ENCODE measurements around the gene DDX41.
"Not testable (repeated sequence)": the region's sequence is repeated elsewhere in the genome, so short reads cannot be mapped to it uniquely, and the experiment has no call there.

DDX41 gene

GRCh38 chr5:177491983-177492746 lies 24.6 kb downstream of the DDX41 start:
- Histone ChIP-seq H3K27ac (ENCODE audit: insufficient read depth, low read depth, low read length, poor library complexity, severe bottlenecking) (peak overlapping the region; percentile 8), H3K27me3 (ENCODE audit: control insufficient read depth, insufficient read depth, low read length, poor library complexity, severe bottlenecking) (no peaks in the 10 kb centered on the region), H3K9me3 (ENCODE audit: control insufficient read depth, low read length) (no peaks in the 10 kb centered on the region), H3K4me3 (ENCODE audit: insufficient read depth, low read depth, low read length) (no peak overlapping the region), H3K36me3 (ENCODE audit: control insufficient read depth, insufficient read depth, low read length) (peaks cover 48% of the 10 kb centered on the region), H3K4me1 (ENCODE audit: control insufficient read depth, insufficient read depth, low read length) (peaks cover 30% of the 10 kb centered on the region)
- WGBS, 2 experiments: 94 to 95% methylated on average over 53 to 54 of the region's 54 CpGs

DNA sequence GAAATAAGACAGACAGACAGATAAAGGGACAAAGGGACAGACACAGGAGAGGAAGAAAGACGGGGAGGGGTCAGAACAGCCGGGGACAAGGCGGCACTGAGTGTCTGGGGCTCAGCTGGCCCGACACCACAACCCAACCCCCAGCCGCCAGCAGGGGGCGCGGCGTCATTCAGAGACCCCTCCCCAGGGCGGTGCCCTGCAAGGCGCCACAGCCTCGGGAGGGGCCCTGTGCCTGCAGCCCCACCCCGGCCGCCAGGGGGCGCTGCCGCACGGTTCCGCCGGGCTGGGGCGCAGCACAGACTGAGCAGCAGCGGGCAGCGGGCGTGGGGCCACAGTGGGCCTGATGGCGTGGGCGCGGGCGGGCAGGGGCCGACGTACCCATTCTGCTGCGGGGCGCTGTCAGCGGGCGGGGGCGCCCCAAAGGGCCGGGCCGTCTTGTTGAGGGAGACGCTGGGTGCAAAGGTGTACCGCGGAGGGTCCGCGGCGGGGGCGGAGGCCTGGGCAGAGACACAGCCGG lies 25.3 kb downstream of the DDX41 start:
- WGBS, 2 experiments: 52 to 54% methylated on average over 43 of the region's 43 CpGs
- no peaks in the 10 kb centered on the region for H3K27me3 ChIP-seq (ENCODE audit: control insufficient read depth, insufficient read depth, low read length, poor library complexity, severe bottlenecking)
- peaks cover 52% of the 10 kb centered on the region for H3K36me3 ChIP-seq (ENCODE audit: control insufficient read depth, insufficient read depth, low read length)
- H3K4me1 ChIP-seq (ENCODE audit: control insufficient read depth, insufficient read depth, low read length): peaks cover 30% of the 10 kb centered on the region
- no peaks in the 10 kb centered on the region for H3K9me3 ChIP-seq (ENCODE audit: control insufficient read depth, low read length)
- H3K4me3 ChIP-seq (ENCODE audit: insufficient read depth, low read depth, low read length): no peak overlapping the region
- no peak overlapping the region for H3K27ac ChIP-seq (ENCODE audit: insufficient read depth, low read depth, low read length, poor library complexity, severe bottlenecking)

GRCh38 chr5:177490992-177491391 lies 25.8 kb downstream of the DDX41 start:
- Histone ChIP-seq H3K27ac (ENCODE audit: insufficient read depth, low read depth, low read length, poor library complexity, severe bottlenecking) (no peak overlapping the region), H3K4me3 (ENCODE audit: insufficient read depth, low read depth, low read length) (no peak overlapping the region), H3K27me3 (ENCODE audit: control insufficient read depth, insufficient read depth, low read length, poor library complexity, severe bottlenecking) (no peaks in the 10 kb centered on the region), H3K36me3 (ENCODE audit: control insufficient read depth, insufficient read depth, low read length) (peaks cover 54% of the 10 kb centered on the region), H3K9me3 (ENCODE audit: control insufficient read depth, low read length) (no peaks in the 10 kb centered on the region), H3K4me1 (ENCODE audit: control insufficient read depth, insufficient read depth, low read length) (peaks cover 30% of the 10 kb centered on the region)
- 94% methylated on average over 16 of the region's 16 CpGs for WGBS, 2 experiments

DNA sequence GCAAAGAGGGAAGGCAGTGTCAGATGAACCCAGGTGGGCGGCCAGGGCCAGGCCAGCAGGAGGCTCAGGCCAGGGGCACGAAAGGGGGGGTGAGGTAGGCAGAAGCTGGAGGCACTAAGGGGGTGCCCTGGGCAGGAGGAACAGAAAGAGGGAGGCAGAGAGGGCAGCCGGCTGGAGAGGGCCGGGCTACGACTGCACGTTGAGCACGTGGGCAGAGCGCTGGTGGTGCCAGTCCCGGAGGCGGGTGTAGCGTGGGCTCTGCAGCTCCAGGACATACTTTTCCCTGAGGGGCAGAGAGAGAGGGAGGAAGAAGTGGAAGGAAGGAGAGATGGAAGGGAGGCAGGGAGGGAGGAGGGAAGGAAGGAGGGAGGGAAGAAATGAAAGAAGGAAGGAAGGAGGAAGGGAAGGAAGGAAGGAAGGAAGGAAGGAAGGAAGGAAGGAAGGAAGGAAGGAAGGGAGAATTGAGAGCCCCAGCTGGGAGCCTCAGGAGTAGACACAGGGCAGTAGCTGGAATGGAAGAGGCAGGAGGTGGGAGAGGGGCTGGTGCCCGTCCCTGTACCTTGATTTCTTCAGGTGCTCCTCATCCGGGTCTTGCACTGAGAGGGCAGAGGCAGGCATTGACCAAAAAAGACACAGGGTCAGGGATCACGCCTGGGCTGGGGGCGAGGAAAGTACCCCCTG lies 26.3 kb downstream of the DDX41 start:
- 96 to 97% methylated on average over 15 of the region's 15 CpGs for WGBS, 2 experiments
- no peak overlapping the region for H3K27ac ChIP-seq (ENCODE audit: insufficient read depth, low read depth, low read length, poor library complexity, severe bottlenecking)
- H3K9me3 ChIP-seq (ENCODE audit: control insufficient read depth, low read length): no peaks in the 10 kb centered on the region
- peaks cover 26% of the 10 kb centered on the region for H3K4me1 ChIP-seq (ENCODE audit: control insufficient read depth, insufficient read depth, low read length)
- H3K27me3 ChIP-seq (ENCODE audit: control insufficient read depth, insufficient read depth, low read length, poor library complexity, severe bottlenecking): no peaks in the 10 kb centered on the region
- no peak overlapping the region for H3K4me3 ChIP-seq (ENCODE audit: insufficient read depth, low read depth, low read length)
- peaks cover 54% of the 10 kb centered on the region for H3K36me3 ChIP-seq (ENCODE audit: control insufficient read depth, insufficient read depth, low read length)

GRCh38 chr5:177489119-177489716 lies 27.5 kb downstream of the DDX41 start:
- no peaks in the 10 kb centered on the region for H3K27me3 ChIP-seq (ENCODE audit: control insufficient read depth, insufficient read depth, low read length, poor library complexity, severe bottlenecking)
- 89 to 90% methylated on average over 26 of the region's 26 CpGs for WGBS, 2 experiments
- no peak overlapping the region for H3K4me3 ChIP-seq (ENCODE audit: insufficient read depth, low read depth, low read length)
- no peak overlapping the region for H3K27ac ChIP-seq (ENCODE audit: insufficient read depth, low read depth, low read length, poor library complexity, severe bottlenecking)
- no peaks in the 10 kb centered on the region for H3K9me3 ChIP-seq (ENCODE audit: control insufficient read depth, low read length)
- H3K36me3 ChIP-seq (ENCODE audit: control insufficient read depth, insufficient read depth, low read length): peaks cover 60% of the 10 kb centered on the region
- peaks cover 13% of the 10 kb centered on the region for H3K4me1 ChIP-seq (ENCODE audit: control insufficient read depth, insufficient read depth, low read length)

- WGBS, 2 experiments: 95 to 96% methylated on average over 15 of the region's 15 CpGs
- Histone ChIP-seq H3K27ac (ENCODE audit: insufficient read depth, low read depth, low read length, poor library complexity, severe bottlenecking) (no peak overlapping the region), H3K4me3 (ENCODE audit: insufficient read depth, low read depth, low read length) (no peak overlapping the region), H3K9me3 (ENCODE audit: control insufficient read depth, low read length) (no peaks in the 10 kb centered on the region), H3K4me1 (ENCODE audit: control insufficient read depth, insufficient read depth, low read length) (peaks cover 9% of the 10 kb centered on the region), H3K27me3 (ENCODE audit: control insufficient read depth, insufficient read depth, low read length, poor library complexity, severe bottlenecking) (no peaks in the 10 kb centered on the region), H3K36me3 (ENCODE audit: control insufficient read depth, insufficient read depth, low read length) (peaks cover 63% of the 10 kb centered on the region)
Observed at GRCh38 chr5:177487975-177488374, 28.8 kb downstream of the DDX41 start.

DNA sequence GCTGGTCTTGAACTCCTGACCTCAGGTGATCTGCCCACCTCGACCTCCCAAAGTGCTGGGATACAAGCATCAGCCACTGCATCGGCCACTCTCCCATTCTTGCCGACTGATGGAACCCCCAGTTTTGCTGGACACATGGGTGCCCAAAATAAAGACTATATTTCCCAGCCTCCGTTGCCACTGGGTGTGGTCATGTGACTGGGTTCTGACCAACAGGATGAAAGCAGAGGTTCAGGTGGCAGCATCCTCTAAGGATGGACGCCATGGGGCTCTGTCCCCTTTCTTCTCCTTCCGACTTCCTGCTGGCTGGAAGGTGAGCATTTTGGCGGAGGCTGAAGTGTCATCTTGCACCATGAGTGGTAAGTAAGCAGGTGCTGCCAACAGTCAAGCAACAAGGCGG lies 29.6 kb downstream of the DDX41 start:
- 94% methylated on average over 8 of the region's 8 CpGs for WGBS, 2 experiments
- peaks cover 4% of the 10 kb centered on the region for H3K4me1 ChIP-seq (ENCODE audit: control insufficient read depth, insufficient read depth, low read length)
- H3K4me3 ChIP-seq (ENCODE audit: insufficient read depth, low read depth, low read length): no peak overlapping the region
- H3K36me3 ChIP-seq (ENCODE audit: control insufficient read depth, insufficient read depth, low read length): peaks cover 56% of the 10 kb centered on the region
- no peak overlapping the region for H3K27ac ChIP-seq (ENCODE audit: insufficient read depth, low read depth, low read length, poor library complexity, severe bottlenecking)
- H3K27me3 ChIP-seq (ENCODE audit: control insufficient read depth, insufficient read depth, low read length, poor library complexity, severe bottlenecking): no peaks in the 10 kb centered on the region
- no peaks in the 10 kb centered on the region for H3K9me3 ChIP-seq (ENCODE audit: control insufficient read depth, low read length)

DNA sequence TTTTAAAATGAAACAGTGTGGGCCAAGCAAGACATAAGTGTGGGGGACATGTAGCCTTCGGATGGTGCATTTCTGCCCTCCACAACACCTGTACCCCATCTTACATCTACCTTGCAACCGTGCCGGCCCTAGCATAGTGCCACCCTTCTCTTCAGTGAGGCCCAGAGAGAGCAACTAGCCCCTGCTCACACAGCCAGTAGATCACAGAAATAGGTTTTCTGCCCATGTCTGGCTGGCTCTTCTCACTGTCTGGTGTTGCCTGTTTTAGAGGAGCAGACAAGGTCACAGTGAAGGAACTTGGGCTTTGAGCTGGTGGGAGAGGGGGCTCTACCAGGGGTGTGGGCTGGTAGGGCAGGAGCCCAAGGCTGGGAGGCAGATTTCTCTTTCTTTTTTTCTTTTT lies 30.5 kb downstream of the DDX41 start:
- Histone ChIP-seq H3K27ac (ENCODE audit: insufficient read depth, low read depth, low read length, poor library complexity, severe bottlenecking) (no peak overlapping the region), H3K36me3 (ENCODE audit: control insufficient read depth, insufficient read depth, low read length) (peaks cover 53% of the 10 kb centered on the region), H3K9me3 (ENCODE audit: control insufficient read depth, low read length) (no peaks in the 10 kb centered on the region), H3K27me3 (ENCODE audit: control insufficient read depth, insufficient read depth, low read length, poor library complexity, severe bottlenecking) (no peaks in the 10 kb centered on the region), H3K4me1 (ENCODE audit: control insufficient read depth, insufficient read depth, low read length) (peaks cover 3% of the 10 kb centered on the region), H3K4me3 (ENCODE audit: insufficient read depth, low read depth, low read length) (no peak overlapping the region)
- WGBS, 2 experiments: 92 to 100% methylated on average over 3 of the region's 3 CpGs

- 97 to 98% methylated on average over 3 of the region's 3 CpGs for WGBS, 2 experiments
- H3K36me3 ChIP-seq (ENCODE audit: control insufficient read depth, insufficient read depth, low read length): peaks cover 53% of the 10 kb centered on the region
- H3K27me3 ChIP-seq (ENCODE audit: control insufficient read depth, insufficient read depth, low read length, poor library complexity, severe bottlenecking); H3K4me3 ChIP-seq (ENCODE audit: insufficient read depth, low read depth, low read length); H3K4me1 ChIP-seq (ENCODE audit: control insufficient read depth, insufficient read depth, low read length); H3K27ac ChIP-seq (ENCODE audit: insufficient read depth, low read depth, low read length, poor library complexity, severe bottlenecking); H3K9me3 ChIP-seq (ENCODE audit: control insufficient read depth, low read length): not testable (repeated sequence)
Observed at GRCh38 chr5:177485753-177486152, 31.0 kb downstream of the DDX41 start.

DNA sequence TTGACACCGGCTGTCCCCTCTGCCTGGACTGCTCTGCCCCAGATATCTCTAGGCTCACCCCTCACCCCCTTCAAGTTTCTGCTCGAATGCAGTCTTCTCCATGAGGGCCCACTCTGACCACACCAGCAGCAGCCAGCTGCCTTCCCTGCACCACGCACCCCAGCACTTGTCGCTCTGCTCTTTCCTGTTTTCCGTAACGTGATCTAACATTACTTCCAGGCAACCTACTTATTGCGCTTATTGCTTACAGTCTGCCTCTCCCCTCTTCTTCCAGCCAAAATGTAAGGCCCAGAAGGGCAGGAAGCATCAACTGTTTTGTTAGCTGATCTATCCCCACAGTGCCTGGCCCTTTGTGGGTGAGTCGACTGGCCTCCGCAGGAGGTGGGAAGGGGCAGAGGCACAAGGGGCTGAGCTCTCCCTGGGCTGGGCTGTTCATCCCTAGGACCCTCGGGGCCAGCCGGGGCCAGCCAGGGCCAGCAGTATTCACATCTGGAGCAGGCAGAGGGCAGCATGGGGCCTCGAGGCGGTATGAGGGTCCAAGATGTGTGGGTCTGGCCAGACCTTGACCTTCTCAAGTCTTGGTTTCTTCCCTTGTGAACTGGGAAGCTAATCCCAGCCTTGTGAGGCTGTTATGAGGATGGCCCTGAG lies 31.7 kb downstream of the DDX41 start:
- H3K36me3 ChIP-seq (ENCODE audit: control insufficient read depth, insufficient read depth, low read length): peaks cover 48% of the 10 kb centered on the region
- no peak overlapping the region for H3K4me3 ChIP-seq (ENCODE audit: insufficient read depth, low read depth, low read length)
- H3K9me3 ChIP-seq (ENCODE audit: control insufficient read depth, low read length): no peaks in the 10 kb centered on the region
- H3K4me1 ChIP-seq (ENCODE audit: control insufficient read depth, insufficient read depth, low read length): no peaks in the 10 kb centered on the region
- H3K27me3 ChIP-seq (ENCODE audit: control insufficient read depth, insufficient read depth, low read length, poor library complexity, severe bottlenecking): no peaks in the 10 kb centered on the region
- no peak overlapping the region for H3K27ac ChIP-seq (ENCODE audit: insufficient read depth, low read depth, low read length, poor library complexity, severe bottlenecking)
- 80 to 82% methylated on average over 13 of the region's 13 CpGs for WGBS, 2 experiments

All from ectodermal cell (in vitro differentiated cells).